Spleen (tissue), 7 donors: Measurements from ENCODE around the gene PALD1.

Experiments
- CTCF ChIP-seq, 11 experiments: fragments of 200-600 bp in 7 of 11; fragments of 450-650 bp in 4 of 11; sonication (generic) in 4 of 11; IDR thresholded peaks in 8 of 11; conservative IDR thresholded peaks in 3 of 11; 1 replicate in 7 of 11; 2 replicates in 4 of 11; pipeline versions ENCODE4 v1.4.0 to v1.8.0; 2016 to 2021; ENCODE audit warnings: antibody characterized with exemption in 11 of 11, inconsistent platforms in 4 of 11, mild to moderate bottlenecking in 1 of 11
- POLR2A ChIP-seq, 3 donors: fragments of 450-650 bp; IDR thresholded peaks; one replicate each; pipeline ENCODE4 v1.5.1; 2017; ENCODE audit warnings: antibody characterized with exemption in 3 of 3, mild to moderate bottlenecking in 1 of 3
- donor health status: DM: no; HTN: no; CAD: no; lungs with moderate emphysema.
- donor health status: DM: no; HTN: no; CAD: no.
- donor health status: DM: no; HTN: no; CAD: no.

GRCh38 chr10:70475661-70476060 is 2.9 kb upstream of the PALD1 start:
- TF ChIP-seq CTCF (IDR thresholded peaks at IDR 0.05 in 8 of 11, conservative IDR thresholded peaks at IDR 0.05 in 3 of 11) (no peak), POLR2A (IDR thresholded peaks at IDR 0.05) (no peak)
